CD14-positive monocyte (primary cell): Measurements from ENCODE around the gene PHLDB2. TPM values are rescaled to one million over a fixed set of nuclear protein-coding genes. Genes with fewer than 3 reads are reported as not detected.

ENCODE experiments used
- DNase-seq, 3 donors: peaks; one replicate each; pipeline ENCODE4 v3.0.0-alpha.2; 2011 to 2022
- H2AFZ ChIP-seq: 2 replicates; pipeline ENCODE4 v1.6.0; 2012; ENCODE audit warnings: mild to moderate bottlenecking, low read depth, low read length, inconsistent platforms; ENCODE audit not compliant: insufficient read depth, poor library complexity, severe bottlenecking
- H3K27ac ChIP-seq, 2 donors: 1 replicate in 1 of 2; 2 replicates in 1 of 2; pipeline ENCODE4 v1.5.1; 2012 to 2013; ENCODE audit warnings: low read length in 2 of 2, control low read depth in 1 of 2, inconsistent platforms in 1 of 2, low read depth in 1 of 2, mild to moderate bottlenecking in 1 of 2
- H3K27me3 ChIP-seq, 2 donors: one replicate each; pipeline versions ENCODE4 v1.6.0 to v1.6.1; 2011 to 2013; ENCODE audit warnings: low read length in 2 of 2; ENCODE audit not compliant: control insufficient read depth in 2 of 2, insufficient read depth in 2 of 2
- H3K36me3 ChIP-seq, 2 donors: replicated peaks in 1 of 2; 1 replicate in 1 of 2; 2 replicates in 1 of 2; pipeline versions ENCODE4 v1.5.1 to v1.6.1; 2012 to 2013; ENCODE audit warnings: low read length in 2 of 2, control low read depth in 1 of 2, inconsistent platforms in 1 of 2, mild to moderate bottlenecking in 1 of 2; ENCODE audit not compliant: insufficient read depth in 2 of 2, control insufficient read depth in 1 of 2
- H3K4me1 ChIP-seq, 2 donors: 1 replicate in 1 of 2; 2 replicates in 1 of 2; pipeline versions ENCODE4 v1.5.1 to v1.6.1; 2012 to 2013; ENCODE audit warnings: low read length in 2 of 2, control low read depth in 1 of 2, inconsistent platforms in 1 of 2, mild to moderate bottlenecking in 1 of 2, moderate library complexity in 1 of 2; ENCODE audit not compliant: insufficient read depth in 2 of 2, control insufficient read depth in 1 of 2
- H3K4me2 ChIP-seq: replicated peaks from 2 replicates; pipeline ENCODE3; 2012; ENCODE audit warnings: low read length, moderate library complexity, mild to moderate bottlenecking; ENCODE audit not compliant: poor library complexity, severe bottlenecking; ENCODE audit errors: extremely low read depth
- H3K4me3 ChIP-seq, 3 experiments: fragments of 200-600 bp in 1 of 3; sonication (generic) in 1 of 3; replicated peaks in 1 of 3; 1 replicate in 2 of 3; 2 replicates in 1 of 3; pipeline ENCODE4 v1.5.1; 2011 to 2013; ENCODE audit warnings: low read length in 3 of 3, mild to moderate bottlenecking in 3 of 3, control low read depth in 2 of 3, low read depth in 2 of 3, inconsistent platforms in 1 of 3, moderate library complexity in 1 of 3
- H3K79me2 ChIP-seq: 2 replicates; pipeline ENCODE4 v1.6.0; 2012; ENCODE audit warnings: mild to moderate bottlenecking, control low read depth, inconsistent platforms, low read length, moderate library complexity; ENCODE audit not compliant: insufficient read depth
- H3K9ac ChIP-seq: 2 replicates; pipeline ENCODE4 v1.6.0; 2017; ENCODE audit warnings: low read length, mild to moderate bottlenecking; ENCODE audit not compliant: insufficient read depth, poor library complexity, severe bottlenecking
- H3K9me3 ChIP-seq, 2 donors: replicated peaks in 1 of 2; 1 replicate in 1 of 2; 2 replicates in 1 of 2; pipeline versions ENCODE4 v1.5.1 to v1.6.1; 2012 to 2013; ENCODE audit warnings: low read length in 2 of 2, control low read depth in 1 of 2; ENCODE audit not compliant: control insufficient read depth in 1 of 2, insufficient read depth in 1 of 2
- H4K20me1 ChIP-seq: 2 replicates; pipeline ENCODE4 v1.6.0; 2012; ENCODE audit warnings: mild to moderate bottlenecking, low read length, control low read depth, moderate library complexity; ENCODE audit not compliant: insufficient read depth
- H3K27ac Mint-ChIP-seq, 7 donors: one replicate each; pipeline ENCODE4 v1.8.0; 2020; ENCODE audit warnings: mild to moderate bottlenecking in 7 of 7, mixed read lengths in 7 of 7, moderate library complexity in 6 of 7, inconsistent platforms in 2 of 7
- H3K27me3 Mint-ChIP-seq, 3 donors: one replicate each; pipeline ENCODE4 v1.8.0; 2021 to 2022; ENCODE audit warnings: low read depth in 3 of 3, mild to moderate bottlenecking in 3 of 3, mixed read lengths in 3 of 3, moderate library complexity in 3 of 3, inconsistent platforms in 1 of 3
- H3K36me3 Mint-ChIP-seq, 2 donors: one replicate each; pipeline ENCODE4 v1.8.0; 2020; ENCODE audit warnings: mixed read lengths in 2 of 2, inconsistent platforms in 1 of 2, mild to moderate bottlenecking in 1 of 2
- H3K4me1 Mint-ChIP-seq: one replicate; pipeline ENCODE4 v1.8.0; 2020; ENCODE audit warnings: mild to moderate bottlenecking, mixed read lengths
- H3K4me3 Mint-ChIP-seq, 2 donors: one replicate each; pipeline ENCODE4 v1.8.0; 2020; ENCODE audit warnings: mild to moderate bottlenecking in 2 of 2, mixed read lengths in 2 of 2, moderate library complexity in 1 of 2
- H3K9me3 Mint-ChIP-seq, 7 donors: one replicate each; pipeline ENCODE4 v1.8.0; 2020 to 2022; ENCODE audit warnings: mixed read lengths in 7 of 7, mild to moderate bottlenecking in 6 of 7, moderate library complexity in 6 of 7, inconsistent platforms in 2 of 7
- CTCF ChIP-seq: fragments of 200-600 bp; IDR thresholded peaks from one replicate; pipeline ENCODE4 v1.8.0; 2022; ENCODE audit warnings: antibody characterized with exemption, mild to moderate bottlenecking
- WGBS: methylation state at CpG from one replicate; pipeline ENCODE4 v1.1.5; 2013; ENCODE audit warnings: missing lambda C conversion rate; ENCODE audit not compliant: insufficient coverage; 5-methylcytosine and 5-hydroxymethylcytosine counted together
- intact Hi-C, 2 donors: fragments of 100-400 bp; cut with micrococcal nuclease; formaldehyde crosslinking; loops; one replicate each; pipeline versions ENCODE4 v1.15.0 to v1.15.1; 2023
- polyA plus RNA-seq, 3 donors: library from polyadenylated mRNA; depleted of rRNA in 1 of 3; unstranded in 2 of 3; stranded (reverse) in 1 of 3; fragments of 300-500 nt in 2 of 3; fragments of >200 nt in 1 of 3; fragmentation: Illumina TruSeq in 2 of 3; gene quantifications; 1 replicate in 2 of 3; 2 replicates in 1 of 3; pipeline ENCODE4 v1.2.3, GENCODE V29; 2012 to 2021

The PHLDB2 gene
- polyA plus RNA-seq, 3 donors: 0.08 TPM; not detected in 2

- no peaks in the 10 kb centered on the region for H3K36me3 Mint-ChIP-seq
- H3K4me1 Mint-ChIP-seq: peaks cover 2% of the 10 kb centered on the region
- Histone ChIP-seq H3K9ac (no peak overlapping the region), H3K4me1 (no peaks in the 10 kb centered on the region), H2AFZ (no peak overlapping the region), H3K4me2 (no peak overlapping the region), H3K4me3 (no peak overlapping the region), H4K20me1 (no peaks in the 10 kb centered on the region), H3K27me3 (no peaks in the 10 kb centered on the region), H3K36me3 (no peaks in the 10 kb centered on the region), H3K79me2 (no peaks in the 10 kb centered on the region), H3K9me3 (no peaks in the 10 kb centered on the region), H3K27ac (no peak overlapping the region)
- no peaks in the 10 kb centered on the region for H3K9me3 Mint-ChIP-seq
- intact Hi-C loops: no loop called here
- no peak for DNase-seq
- no peak overlapping the region for H3K27ac Mint-ChIP-seq
- WGBS: 92% methylated on average over 3 of the region's 7 CpGs
- TF ChIP-seq CTCF: no peak
- peaks cover 2 to 7% (median 4%) of the 10 kb centered on the region in 3 donors for H3K27me3 Mint-ChIP-seq
- H3K4me3 Mint-ChIP-seq: no peak overlapping the region
Observed at GRCh38 chr3:111867889-111868426, 8.9 kb downstream of the PHLDB2 start.

- Histone ChIP-seq H3K4me1 (no peaks in the 10 kb centered on the region), H3K9ac (no peak overlapping the region), H3K27ac (no peak overlapping the region), H4K20me1 (no peaks in the 10 kb centered on the region), H3K27me3 (no peaks in the 10 kb centered on the region), H3K4me3 (no peak overlapping the region), H3K36me3 (no peaks in the 10 kb centered on the region), H2AFZ (no peak overlapping the region), H3K9me3 (no peaks in the 10 kb centered on the region), H3K4me2 (no peak overlapping the region), H3K79me2 (no peaks in the 10 kb centered on the region)
- Mint-ChIP-seq H3K9me3 (no peaks in the 10 kb centered on the region), H3K27me3 (peaks cover 1 to 7% (median 2%) of the 10 kb centered on the region in 3 donors), H3K36me3 (no peaks in the 10 kb centered on the region), H3K4me3 (no peak overlapping the region), H3K4me1 (no peaks in the 10 kb centered on the region), H3K27ac (no peak overlapping the region)
- TF ChIP-seq CTCF: no peak
- WGBS: 100% methylated on average over 1 of the region's 3 CpGs
- intact Hi-C loops: no loop called here
- DNase-seq: no peak
Observed at GRCh38 chr3:111870620-111871019, 11.6 kb downstream of the PHLDB2 start.
